ENCODE results near the gene PSPC1.
"Not testable (repeated sequence)": the region's sequence is repeated elsewhere in the genome, so short reads cannot be mapped to it uniquely, and the experiment has no call there.

Gene PSPC1

DNA sequence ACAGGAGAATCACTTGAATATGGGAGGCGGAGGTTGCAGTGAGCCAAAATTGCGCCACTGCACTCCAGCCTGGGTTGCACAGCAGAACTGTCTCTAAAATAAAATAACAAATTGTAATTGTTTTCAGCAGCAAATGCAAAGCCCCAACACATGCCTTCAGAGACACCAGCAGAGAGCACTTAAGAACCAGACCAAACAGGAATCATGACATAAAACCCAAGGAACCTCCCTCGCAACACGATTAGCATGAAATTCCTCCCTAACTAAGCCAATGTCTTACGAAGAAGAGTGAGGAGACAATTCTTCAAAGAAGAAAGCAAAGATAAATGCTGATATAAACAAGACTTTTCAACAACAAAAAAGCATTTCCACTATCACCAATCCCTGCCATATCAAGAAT lies 40.1 kb downstream of the PSPC1 start:
- TF ChIP-seq, protein P1, sequence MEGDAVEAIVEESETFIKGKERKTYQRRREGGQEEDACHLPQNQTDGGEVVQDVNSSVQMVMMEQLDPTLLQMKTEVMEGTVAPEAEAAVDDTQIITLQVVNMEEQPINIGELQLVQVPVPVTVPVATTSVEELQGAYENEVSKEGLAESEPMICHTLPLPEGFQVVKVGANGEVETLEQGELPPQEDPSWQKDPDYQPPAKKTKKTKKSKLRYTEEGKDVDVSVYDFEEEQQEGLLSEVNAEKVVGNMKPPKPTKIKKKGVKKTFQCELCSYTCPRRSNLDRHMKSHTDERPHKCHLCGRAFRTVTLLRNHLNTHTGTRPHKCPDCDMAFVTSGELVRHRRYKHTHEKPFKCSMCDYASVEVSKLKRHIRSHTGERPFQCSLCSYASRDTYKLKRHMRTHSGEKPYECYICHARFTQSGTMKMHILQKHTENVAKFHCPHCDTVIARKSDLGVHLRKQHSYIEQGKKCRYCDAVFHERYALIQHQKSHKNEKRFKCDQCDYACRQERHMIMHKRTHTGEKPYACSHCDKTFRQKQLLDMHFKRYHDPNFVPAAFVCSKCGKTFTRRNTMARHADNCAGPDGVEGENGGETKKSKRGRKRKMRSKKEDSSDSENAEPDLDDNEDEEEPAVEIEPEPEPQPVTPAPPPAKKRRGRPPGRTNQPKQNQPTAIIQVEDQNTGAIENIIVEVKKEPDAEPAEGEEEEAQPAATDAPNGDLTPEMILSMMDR (IDR thresholded peaks at IDR 0.05) = no peak
- TF ChIP-seq ZFX (IDR thresholded peaks at IDR 0.05; ENCODE audit: borderline replicate concordance) = no peak
- no peak overlapping the region for H3K27ac ChIP-seq

GRCh38 chr13:19737844-19738557 lies 44.7 kb downstream of the PSPC1 start:
- TF ChIP-seq ZFX (IDR thresholded peaks at IDR 0.05; ENCODE audit: borderline replicate concordance) = no peak
- TF ChIP-seq, protein P1 (IDR thresholded peaks at IDR 0.05) = no peak
- H3K27ac ChIP-seq = no peak overlapping the region

GRCh38 chr13:19726611-19727010 lies 56.1 kb downstream of the PSPC1 start:
- no peak for TF ChIP-seq ZFX (IDR thresholded peaks at IDR 0.05; ENCODE audit: borderline replicate concordance)
- TF ChIP-seq, protein P1 (IDR thresholded peaks at IDR 0.05) = no peak

GRCh38 chr13:19725320-19725719 lies 57.4 kb downstream of the PSPC1 start:
- no peak for TF ChIP-seq ZFX (IDR thresholded peaks at IDR 0.05; ENCODE audit: borderline replicate concordance)
- TF ChIP-seq, protein P1 (IDR thresholded peaks at IDR 0.05) = no peak
- no peak overlapping the region for H3K27ac ChIP-seq

More at GRCh38 chr13:19726611-19727010, 56.1 kb downstream of the PSPC1 start:
- no peak overlapping the region for H3K27ac ChIP-seq

GRCh38 chr13:19720039-19720438 lies 62.7 kb downstream of the PSPC1 start:
- TF ChIP-seq ZFX (IDR thresholded peaks at IDR 0.05; ENCODE audit: borderline replicate concordance) = no peak
- H3K27ac ChIP-seq = no peak overlapping the region

DNA sequence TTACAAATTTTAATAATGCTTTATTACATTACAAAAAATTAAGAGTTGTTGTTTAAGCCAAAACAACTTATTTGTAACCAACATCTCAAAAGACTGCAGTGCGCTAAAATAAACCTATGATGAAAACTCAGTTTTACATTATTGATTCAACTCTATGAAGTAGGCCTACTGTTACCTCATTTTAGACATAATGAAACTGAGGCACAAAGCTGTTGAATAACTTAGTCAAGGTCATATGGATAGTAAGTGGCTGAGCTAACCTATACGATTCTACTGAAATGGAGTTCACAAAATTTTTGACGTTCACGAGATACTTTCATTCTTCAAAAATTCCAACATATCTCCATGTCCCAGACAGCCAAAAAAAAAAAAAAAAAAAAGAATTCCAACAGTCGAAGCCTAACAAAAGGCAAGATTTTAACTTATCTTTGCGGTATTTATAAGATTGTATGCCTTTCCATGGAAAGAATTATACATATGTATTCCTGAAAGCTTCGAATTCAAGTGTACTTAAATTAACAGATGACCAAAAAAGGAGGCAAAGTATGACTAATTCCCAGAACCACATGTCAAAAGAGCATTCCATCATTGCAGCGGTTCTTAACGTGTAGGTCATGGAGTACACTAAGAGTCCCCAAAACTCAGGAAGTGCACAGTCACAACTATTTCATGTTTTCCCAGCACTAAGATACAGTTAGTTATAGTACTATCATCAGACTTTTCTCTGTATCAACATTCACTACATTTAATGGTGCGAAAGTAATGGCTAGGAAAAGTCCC lies 69.4 kb downstream of the PSPC1 start:
- TF ChIP-seq, protein P1 (IDR thresholded peaks at IDR 0.05) = no peak
- no peak for TF ChIP-seq ZFX (IDR thresholded peaks at IDR 0.05; ENCODE audit: borderline replicate concordance)
- H3K27ac ChIP-seq = no peak overlapping the region

DNA sequence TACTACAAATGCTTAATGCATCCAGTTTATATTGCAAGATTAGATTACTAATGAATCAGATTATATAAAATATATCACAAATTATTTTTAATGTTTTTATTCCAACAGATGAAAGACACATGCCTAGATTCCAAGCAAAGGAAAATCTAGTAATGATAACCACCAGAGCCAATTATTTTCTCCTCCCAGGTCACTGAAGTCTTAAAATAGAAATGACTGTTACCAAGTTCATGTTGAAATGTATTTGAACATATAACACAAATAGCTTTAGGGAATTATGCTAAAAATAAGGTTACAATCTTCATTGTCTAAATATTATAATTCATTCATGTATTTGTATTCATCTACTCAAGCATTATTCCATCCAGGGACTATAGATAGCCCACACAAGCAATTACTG lies 73.0 kb downstream of the PSPC1 start:
- H3K27ac ChIP-seq = not testable (repeated sequence)

- not testable (repeated sequence) for H3K27ac ChIP-seq
These were observed 73.7 kb downstream of the PSPC1 start for GRCh38 chr13:19709039-19709438.

- H3K27ac ChIP-seq = not testable (repeated sequence)
These were observed 78.5 kb downstream of the PSPC1 start for GRCh38 chr13:19704256-19704655.

DNA sequence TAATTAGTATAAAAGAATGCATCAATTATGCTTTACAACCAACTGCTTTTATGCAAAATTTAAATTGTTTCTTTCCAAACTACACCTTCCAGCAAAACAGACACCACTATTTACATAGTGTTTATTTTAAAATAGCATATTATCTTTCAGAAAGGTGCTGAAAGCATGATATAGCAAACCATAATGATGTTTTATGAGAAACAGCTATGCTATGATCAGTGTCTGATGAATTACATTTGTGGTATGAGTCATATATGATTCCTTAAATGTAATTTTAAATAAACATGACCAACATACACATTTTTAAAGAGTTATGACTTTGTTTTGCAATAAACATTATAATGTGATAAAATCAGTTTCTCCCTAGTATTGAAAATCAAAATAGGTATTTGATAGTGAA lies 81.1 kb downstream of the PSPC1 start:
- H3K27ac ChIP-seq = not testable (repeated sequence)

- H3K27ac ChIP-seq = not testable (repeated sequence)
These were observed 81.8 kb downstream of the PSPC1 start for GRCh38 chr13:19700963-19701362.

Data from 22Rv1 (cell line).